OCI-LY7 (cell line): Measurements from ENCODE around the gene PILRA. TPM values are rescaled to one million over a fixed set of nuclear protein-coding genes. Genes with fewer than 3 reads are reported as not detected.

ENCODE experiments used
- BruUV-seq: library from RNA; stranded (reverse); fragments of 400-500 nt; replicated peaks from 2 replicates; lab custom pipeline; 2021; lab: Mats Ljungman, UMichigan
- CTCF ChIA-PET: fragments of 300-600 bp; sonication (Branson Sonifier 250); formaldehyde crosslinking; loops from one replicate; lab custom pipeline; 2022; ENCODE audit warnings: antibody characterized with exemption; ENCODE audit not compliant: unreplicated experiment; lab: Charles Lee
- POLR2A ChIA-PET: fragments of 300-600 bp; sonication (Branson Sonifier 250); formaldehyde crosslinking; loops from one replicate; lab custom pipeline; 2022; ENCODE audit warnings: antibody characterized with exemption; lab: Charles Lee
- DNase-seq: peaks from one replicate; pipeline ENCODE4 v3.0.0-alpha.2; 2015; ENCODE audit warnings: low spot score
- H2AFZ ChIP-seq: fragments of 200-600 bp; sonication (generic), shearing (Covaris generic); 2 replicates; pipeline ENCODE4 v1.6.1; 2014; ENCODE audit warnings: mild to moderate bottlenecking, antibody characterized with exemption, low read length, moderate library complexity
- H3K27ac ChIP-seq: fragments of 200-600 bp; sonication (generic); 2 replicates; pipeline ENCODE4 v1.5.1; 2014; ENCODE audit warnings: mixed run types, low read depth, mild to moderate bottlenecking, moderate library complexity, low read length, inconsistent platforms; ENCODE audit not compliant: poor library complexity, severe bottlenecking
- H3K36me3 ChIP-seq: fragments of 200-600 bp; sonication (generic); 2 replicates; pipeline ENCODE4 v1.6.1; 2014; ENCODE audit warnings: mild to moderate bottlenecking, antibody characterized with exemption, low read length, moderate library complexity, mixed read lengths; ENCODE audit not compliant: insufficient read depth
- H3K4me1 ChIP-seq: fragments of 200-600 bp; sonication (generic); 2 replicates; pipeline ENCODE4 v1.5.1; 2014; ENCODE audit warnings: mild to moderate bottlenecking, low read length; ENCODE audit not compliant: insufficient read depth, poor library complexity, severe bottlenecking
- H3K4me2 ChIP-seq: fragments of 200-600 bp; sonication (generic); 2 replicates; pipeline ENCODE4 v1.6.1; 2014; ENCODE audit warnings: mild to moderate bottlenecking, low read length
- H3K4me3 ChIP-seq: fragments of 200-600 bp; sonication (generic); 2 replicates; pipeline ENCODE4 v1.5.1; 2014; ENCODE audit warnings: mild to moderate bottlenecking, low read depth, low read length; ENCODE audit not compliant: poor library complexity, severe bottlenecking
- H3K79me2 ChIP-seq: fragments of 200-600 bp; sonication (generic); 2 replicates; pipeline ENCODE4 v1.6.1; 2016; ENCODE audit warnings: low read depth, mild to moderate bottlenecking, low read length, moderate library complexity, mixed read lengths; ENCODE audit not compliant: insufficient read depth
- H3K9me2 ChIP-seq: fragments of 200-600 bp; sonication (generic); 2 replicates; pipeline ENCODE4 v1.6.1; 2016; ENCODE audit warnings: mild to moderate bottlenecking, low read length, mixed read lengths; ENCODE audit not compliant: insufficient read depth
- H3K9me3 ChIP-seq: fragments of 200-600 bp; sonication (generic); 2 replicates; pipeline ENCODE4 v1.6.1; 2014; ENCODE audit warnings: mild to moderate bottlenecking, mixed run types, low read length, mixed read lengths
- H4K20me1 ChIP-seq: fragments of 200-600 bp; sonication (generic); 2 replicates; pipeline ENCODE4 v1.6.1; 2014; ENCODE audit warnings: mild to moderate bottlenecking, antibody characterized with exemption, low read length, moderate library complexity, mixed read lengths; ENCODE audit not compliant: insufficient read depth
- CTCF ChIP-seq: fragments of 200-600 bp; sonication (generic); conservative IDR thresholded peaks from 2 replicates; pipeline ENCODE4 v1.5.1; 2014; ENCODE audit warnings: mild to moderate bottlenecking, antibody characterized with exemption, low read length, moderate library complexity, mixed read lengths
- EZH2phosphoT487 ChIP-seq: fragments of 200-600 bp; sonication (generic); IDR thresholded peaks from 2 replicates; pipeline ENCODE4 v1.6.1; 2018; ENCODE audit warnings: low read depth, borderline replicate concordance, mild to moderate bottlenecking, mixed run types, antibody characterized with exemption, low read length, moderate library complexity, mixed read lengths
- intact Hi-C: fragments of 100-400 bp; cut with micrococcal nuclease; formaldehyde crosslinking; loops from one replicate; pipeline ENCODE4 v1.10.0; 2022; ENCODE audit not compliant: unreplicated experiment
- total RNA-seq, 2 experiments: library from RNA; depleted of rRNA in 1 of 2; stranded (reverse); fragments of >200 nt in 1 of 2; shearing (Covaris generic) in 1 of 2; gene quantifications; 2 replicates each; pipeline ENCODE4 v1.2.3, GENCODE V29; 2014 to 2022

Gene PILRA
- total RNA-seq, 2 experiments from 2014 or later = 8.0 to 16.0 TPM

- CTCF ChIA-PET = no interaction called here
These were observed 11.5 kb downstream of the PILRA start for GRCh38 chr7:100384628-100385294.

GRCh38 chr7:100386940-100387339, 13.7 kb downstream of the PILRA start:
- H2AFZ ChIP-seq = no peak overlapping the region
- no peaks in the 10 kb centered on the region for H3K79me2 ChIP-seq
- no peak overlapping the region for H3K27ac ChIP-seq
- H3K4me1 ChIP-seq = peaks cover 8% of the 10 kb centered on the region
- no peaks in the 10 kb centered on the region for H3K36me3 ChIP-seq
- H4K20me1 ChIP-seq = no peaks in the 10 kb centered on the region
- POLR2A ChIA-PET = no interaction called here
- intact Hi-C loops = no loop called here
- CTCF ChIA-PET = no interaction called here
- BruUV-seq = no TSS peak
- no peaks in the 10 kb centered on the region for H3K9me2 ChIP-seq
- no peaks in the 10 kb centered on the region for H3K9me3 ChIP-seq
- TF ChIP-seq EZH2phosphoT487 = no peak
- no peak for TF ChIP-seq CTCF
- no peak for DNase-seq
- no peak overlapping the region for H3K4me2 ChIP-seq
- no peak overlapping the region for H3K4me3 ChIP-seq

More at GRCh38 chr7:100384628-100385294, 11.5 kb downstream of the PILRA start:
- no peaks in the 10 kb centered on the region for H3K36me3 ChIP-seq
- no peaks in the 10 kb centered on the region for H4K20me1 ChIP-seq
- DNase-seq = no peak
- H2AFZ ChIP-seq = no peak overlapping the region
- no peaks in the 10 kb centered on the region for H3K9me3 ChIP-seq
- H3K9me2 ChIP-seq = no peaks in the 10 kb centered on the region
- H3K79me2 ChIP-seq = no peaks in the 10 kb centered on the region
- no TSS peak for BruUV-seq
- POLR2A ChIA-PET = interaction anchor here (0.6 to 1.3 kb wide), 3 partner anchors 13 to 287 kb away, joined by 3 to 5 read pairs (median 3); no protein-coding TSS in a partner anchor
- H3K27ac ChIP-seq = no peak overlapping the region
- TF ChIP-seq EZH2phosphoT487 (no peak), CTCF (no peak)
- peak overlapping the region; percentile 4 for H3K4me2 ChIP-seq
- intact Hi-C loops = no loop called here
- H3K4me1 ChIP-seq = peaks cover 15% of the 10 kb centered on the region
- no peak overlapping the region for H3K4me3 ChIP-seq

- no peak overlapping the region for H3K27ac ChIP-seq
- ChIA-PET POLR2A (interaction anchor here (1.4 kb wide), 1 partner anchor 15 kb away, joined by 4 read pairs; no protein-coding TSS in a partner anchor), CTCF (no interaction called here)
- H4K20me1 ChIP-seq = no peaks in the 10 kb centered on the region
- no peak overlapping the region for H3K4me3 ChIP-seq
- H3K9me2 ChIP-seq = no peaks in the 10 kb centered on the region
- H3K79me2 ChIP-seq = no peaks in the 10 kb centered on the region
- H3K4me2 ChIP-seq = no peak overlapping the region
- DNase-seq = no peak
- H3K4me1 ChIP-seq = peaks cover 8% of the 10 kb centered on the region
- no peaks in the 10 kb centered on the region for H3K36me3 ChIP-seq
- no TSS peak for BruUV-seq
- H2AFZ ChIP-seq = no peak overlapping the region
- TF ChIP-seq CTCF = no peak
- no peak for TF ChIP-seq EZH2phosphoT487
- intact Hi-C loops = no loop called here
- H3K9me3 ChIP-seq = no peaks in the 10 kb centered on the region
These were observed 14.4 kb downstream of the PILRA start for GRCh38 chr7:100387695-100388094.
